Measurements from ENCODE around the gene ULK3. TPM values are rescaled to one million over a fixed set of nuclear protein-coding genes. Genes with fewer than 3 reads are reported as not detected.

ULK3 gene
- total RNA-seq, 1 donor from 2014 or later = 34.8 TPM

GRCh38 chr15:74800559-74801094 is 42.3 kb downstream of the ULK3 start:
- no peak overlapping the region for H3K27ac Mint-ChIP-seq
- H3K9me3 Mint-ChIP-seq = no peaks in the 10 kb centered on the region
- DNase-seq (ENCODE audit: low spot score in 2 of 2, unreplicated experiment in 2 of 2) = no peak
- TF ChIP-seq CTCF (IDR thresholded peaks at IDR 0.05; ENCODE audit: unreplicated experiment) = no peak
- peaks cover 12% of the 10 kb centered on the region for H3K36me3 Mint-ChIP-seq
- H3K27me3 Mint-ChIP-seq (ENCODE audit: low read depth) = no peaks in the 10 kb centered on the region
- no peaks in the 10 kb centered on the region for H3K4me1 Mint-ChIP-seq
- no peak overlapping the region for H3K4me3 Mint-ChIP-seq

DNA sequence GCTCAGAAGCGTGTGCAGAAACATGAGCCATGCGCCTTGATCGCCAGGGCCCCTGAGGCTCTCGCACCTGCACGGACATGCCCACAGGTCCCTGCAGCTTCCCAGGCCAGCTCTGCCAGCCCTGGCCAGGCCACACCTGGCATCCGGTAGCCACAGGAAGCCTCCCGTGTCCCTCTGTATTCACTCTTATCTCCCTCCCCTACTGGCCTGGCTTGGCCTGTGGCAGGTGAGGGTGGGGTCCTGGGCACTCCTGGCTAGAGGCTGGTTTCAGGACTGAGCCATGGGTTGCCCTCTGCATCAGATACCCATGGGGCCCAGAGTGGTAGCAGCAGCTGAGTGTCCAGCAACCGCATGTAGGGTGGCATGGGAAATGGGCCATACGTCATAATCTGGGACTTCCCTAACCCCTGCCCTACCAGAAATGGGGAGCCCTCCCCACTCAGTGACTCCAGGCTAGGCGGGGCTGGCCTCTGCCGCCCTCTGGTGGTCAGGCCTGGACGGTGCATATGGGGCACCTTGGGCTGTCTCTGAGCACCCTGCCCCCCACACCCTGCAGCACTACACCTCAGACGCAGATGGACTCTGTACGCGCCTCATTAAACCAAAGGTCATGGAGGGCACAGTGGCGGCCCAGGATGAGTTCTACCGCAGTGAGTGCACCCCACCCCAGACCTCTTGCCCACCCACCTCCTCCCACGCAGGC is 42.9 kb downstream of the ULK3 start:
- H3K9me3 Mint-ChIP-seq = no peaks in the 10 kb centered on the region
- DNase-seq (ENCODE audit: low spot score in 2 of 2, unreplicated experiment in 2 of 2) = peak in 1 of 2 experiments; percentile 74
- no peak overlapping the region for H3K4me3 Mint-ChIP-seq
- H3K36me3 Mint-ChIP-seq = peaks cover 12% of the 10 kb centered on the region
- TF ChIP-seq CTCF (IDR thresholded peaks at IDR 0.05; ENCODE audit: unreplicated experiment) = peak; percentile 90
- H3K27me3 Mint-ChIP-seq (ENCODE audit: low read depth) = no peaks in the 10 kb centered on the region
- no peak overlapping the region for H3K27ac Mint-ChIP-seq
- H3K4me1 Mint-ChIP-seq = no peaks in the 10 kb centered on the region

DNA sequence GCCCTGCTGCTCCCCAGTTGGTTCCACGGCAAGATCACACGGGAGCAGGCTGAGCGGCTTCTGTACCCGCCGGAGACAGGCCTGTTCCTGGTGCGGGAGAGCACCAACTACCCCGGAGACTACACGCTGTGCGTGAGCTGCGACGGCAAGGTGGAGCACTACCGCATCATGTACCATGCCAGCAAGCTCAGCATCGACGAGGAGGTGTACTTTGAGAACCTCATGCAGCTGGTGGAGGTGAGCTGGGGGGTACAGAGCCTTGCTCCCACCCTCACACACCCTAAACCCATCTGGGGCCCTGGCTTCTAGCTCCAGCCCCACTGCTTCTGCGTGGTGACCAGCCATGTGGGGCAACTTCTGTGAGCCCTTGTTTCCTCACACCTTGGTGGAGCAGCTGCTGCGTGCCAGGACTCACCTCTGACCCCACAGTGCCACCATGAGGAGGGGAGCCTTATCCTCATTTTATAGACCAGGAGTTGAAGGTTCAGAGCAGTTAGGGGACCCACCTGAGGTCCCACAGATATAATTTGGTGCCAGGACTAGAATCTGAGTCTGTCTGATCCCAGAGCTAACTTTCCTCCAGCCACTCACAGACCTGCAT is 43.6 kb downstream of the ULK3 start:
- Mint-ChIP-seq H3K4me3 (no peak overlapping the region), H3K4me1 (no peaks in the 10 kb centered on the region), H3K27ac (peak overlapping the region; percentile 36), H3K9me3 (no peaks in the 10 kb centered on the region), H3K27me3 (ENCODE audit: low read depth) (no peaks in the 10 kb centered on the region), H3K36me3 (peaks cover 8% of the 10 kb centered on the region)
- TF ChIP-seq CTCF (IDR thresholded peaks at IDR 0.05; ENCODE audit: unreplicated experiment) = no peak
- DNase-seq (ENCODE audit: low spot score in 2 of 2, unreplicated experiment in 2 of 2) = no peak

GRCh38 chr15:74798388-74799254 is 44.3 kb downstream of the ULK3 start:
- H3K36me3 Mint-ChIP-seq = peaks cover 3% of the 10 kb centered on the region
- no peak overlapping the region for H3K4me3 Mint-ChIP-seq
- no peaks in the 10 kb centered on the region for H3K4me1 Mint-ChIP-seq
- no peaks in the 10 kb centered on the region for H3K9me3 Mint-ChIP-seq
- H3K27me3 Mint-ChIP-seq (ENCODE audit: low read depth) = no peaks in the 10 kb centered on the region
- no peak for DNase-seq (ENCODE audit: low spot score in 2 of 2, unreplicated experiment in 2 of 2)
- TF ChIP-seq CTCF (IDR thresholded peaks at IDR 0.05; ENCODE audit: unreplicated experiment) = no peak
- peak overlapping the region; percentile 36 for H3K27ac Mint-ChIP-seq

DNA sequence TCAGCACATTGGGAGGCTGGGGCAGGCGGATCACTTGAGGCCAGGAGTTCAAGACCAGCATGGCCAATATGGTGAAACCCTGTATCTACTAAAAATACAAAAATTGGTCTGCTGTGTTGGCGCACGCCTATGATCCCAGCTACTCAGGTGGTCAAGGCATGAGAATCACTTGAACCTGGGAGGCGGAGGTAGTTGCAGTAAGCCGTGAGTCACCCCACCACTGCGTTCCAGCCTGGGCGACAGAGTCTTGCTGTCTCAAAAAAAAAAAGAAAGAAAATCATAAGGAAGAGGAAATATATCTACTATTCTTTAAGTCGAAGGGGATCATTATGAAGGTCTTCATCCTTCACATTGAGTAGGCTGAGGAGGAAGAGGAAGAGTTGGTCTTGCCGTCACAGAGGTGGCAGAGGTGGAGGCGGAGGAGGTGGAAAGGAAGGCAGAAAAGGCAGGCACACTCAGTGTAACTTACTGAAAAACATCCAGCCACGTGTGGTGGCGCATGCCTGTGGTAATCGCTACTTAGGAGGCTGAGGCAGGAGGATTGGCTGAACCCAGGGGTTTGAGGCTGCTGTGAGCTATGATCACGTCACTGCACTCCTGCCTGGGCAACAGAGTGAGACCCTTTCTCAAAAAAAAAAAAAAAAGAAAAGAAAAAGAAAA is 46.9 kb downstream of the ULK3 start:
- no peak overlapping the region for H3K27ac Mint-ChIP-seq
- H3K4me1 Mint-ChIP-seq = peaks cover 6% of the 10 kb centered on the region

More for the DNA sequence above, 46.9 kb downstream of the ULK3 start:
- Mint-ChIP-seq H3K4me3 (no peak overlapping the region), H3K9me3 (no peaks in the 10 kb centered on the region), H3K36me3 (no peaks in the 10 kb centered on the region), H3K27me3 (ENCODE audit: low read depth) (no peaks in the 10 kb centered on the region)
- no peak for DNase-seq (ENCODE audit: low spot score in 2 of 2, unreplicated experiment in 2 of 2)
- no peak for TF ChIP-seq CTCF (IDR thresholded peaks at IDR 0.05; ENCODE audit: unreplicated experiment)

Measured in mesothelial cell of epicardium (in vitro differentiated cells).